PC-3 (cell line): ENCODE measurements around the gene BTBD2. TPM values are rescaled to one million over a fixed set of nuclear protein-coding genes. Genes with fewer than 3 reads are reported as not detected.

Source experiments
- ATAC-seq: fragments of 200-7000 bp; cut with Tn5 transposase; 2 replicates; pipeline ENCODE4 v1.9.1; 2020; ENCODE audit warnings: mild to moderate bottlenecking, moderate library complexity
- BruUV-seq: library from RNA; stranded (reverse); fragments of 400-500 nt; replicated peaks from 2 replicates; lab custom pipeline; 2021; lab: Mats Ljungman, UMichigan
- CTCF ChIA-PET: fragments of 300-600 bp; sonication (Branson Sonifier 250); formaldehyde crosslinking; loops from one replicate; lab custom pipeline; 2022; ENCODE audit warnings: antibody characterized with exemption; lab: Charles Lee
- POLR2A ChIA-PET: fragments of 300-600 bp; sonication (Branson Sonifier 250); formaldehyde crosslinking; loops from one replicate; lab custom pipeline; 2022; ENCODE audit warnings: antibody characterized with exemption; ENCODE audit not compliant: unreplicated experiment; lab: Charles Lee
- DNase-seq: peaks from one replicate; pipeline ENCODE4 v3.0.0-alpha.2; 2015
- H2AFZ ChIP-seq: fragments of 300-600 bp; sonication (generic); 2 replicates; pipeline ENCODE4 v1.6.0; 2016; ENCODE audit warnings: antibody characterized with exemption, low read length
- H3F3A ChIP-seq: fragments of 300-600 bp; sonication (generic); one replicate; pipeline ENCODE4 v1.6.0; 2017; ENCODE audit warnings: antibody characterized with exemption, low read length, control low read depth, mild to moderate bottlenecking; ENCODE audit not compliant: unreplicated experiment
- H3K27ac ChIP-seq: fragments of 300-600 bp; sonication (generic); 2 replicates; pipeline ENCODE4 v1.5.1; 2016; ENCODE audit warnings: mild to moderate bottlenecking, low read length
- H3K27me3 ChIP-seq: fragments of 300-600 bp; sonication (generic); 2 replicates; pipeline ENCODE4 v1.6.1; 2016; ENCODE audit warnings: low read length, mixed read lengths
- H3K36me3 ChIP-seq: fragments of 300-600 bp; sonication (generic); 2 replicates; pipeline ENCODE4 v1.6.1; 2016; ENCODE audit warnings: low read depth, mixed run types, low read length, mixed read lengths
- H3K4me1 ChIP-seq: fragments of 300-600 bp; sonication (generic); 2 replicates; pipeline ENCODE4 v1.5.1; 2016; ENCODE audit warnings: low read length; ENCODE audit not compliant: insufficient read depth
- H3K4me2 ChIP-seq: fragments of 300-600 bp; sonication (generic); 2 replicates; pipeline ENCODE4 v1.6.0; 2016; ENCODE audit warnings: low read length
- H3K4me3 ChIP-seq: fragments of 300-600 bp; sonication (generic); 2 replicates; pipeline ENCODE4 v1.5.1; 2016; ENCODE audit warnings: mild to moderate bottlenecking, low read length, mixed read lengths
- H3K79me2 ChIP-seq: fragments of 300-600 bp; sonication (generic); 2 replicates; pipeline ENCODE4 v1.6.1; 2017; ENCODE audit warnings: low read length, mixed read lengths
- H3K9ac ChIP-seq: fragments of 300-600 bp; sonication (generic); 2 replicates; pipeline ENCODE4 v1.6.0; 2016; ENCODE audit warnings: mild to moderate bottlenecking, low read length
- H3K9me2 ChIP-seq: fragments of 300-600 bp; sonication (generic); replicated peaks from 2 replicates; pipeline ENCODE4 v1.6.1; 2016; ENCODE audit warnings: mixed run types, low read length, mixed read lengths
- H3K9me3 ChIP-seq: fragments of 300-600 bp; sonication (generic); 2 replicates; pipeline ENCODE4 v1.6.1; 2016; ENCODE audit warnings: low read length, mixed read lengths
- H4K20me1 ChIP-seq: fragments of 300-600 bp; sonication (generic); 2 replicates; pipeline ENCODE4 v1.6.1; 2016; ENCODE audit warnings: low read length, mixed read lengths
- EZH2 ChIP-seq: fragments of 300-600 bp; sonication (generic); IDR thresholded peaks from one replicate; pipeline ENCODE4 v1.6.1; 2017; ENCODE audit warnings: antibody characterized with exemption, mild to moderate bottlenecking, low read length; ENCODE audit not compliant: unreplicated experiment
- EZH2phosphoT487 ChIP-seq: fragments of 300-600 bp; sonication (generic); IDR thresholded peaks from 2 replicates; pipeline ENCODE4 v1.6.1; 2018; ENCODE audit warnings: mild to moderate bottlenecking, antibody characterized with exemption, low read length, borderline replicate concordance
- intact Hi-C: fragments of 100-400 bp; cut with micrococcal nuclease; formaldehyde crosslinking; loops from 2 replicates; pipeline ENCODE4 v1.9.0; 2023
- total RNA-seq: library from RNA; depleted of rRNA; stranded (reverse); fragments of >200 nt; gene quantifications from 2 replicates; pipeline ENCODE4 v1.2.3, GENCODE V29; 2014
- TF ChIP-seq, protein P1 (sequence below): fragments of 300-600 bp; sonication (generic); conservative IDR thresholded peaks from 2 replicates; pipeline ENCODE4 v1.5.1; 2017; ENCODE audit warnings: antibody characterized with exemption, low read depth, mild to moderate bottlenecking, low read length

Gene BTBD2
- total RNA-seq, 1 experiment from 2014 or later: 72.0 TPM

DNA sequence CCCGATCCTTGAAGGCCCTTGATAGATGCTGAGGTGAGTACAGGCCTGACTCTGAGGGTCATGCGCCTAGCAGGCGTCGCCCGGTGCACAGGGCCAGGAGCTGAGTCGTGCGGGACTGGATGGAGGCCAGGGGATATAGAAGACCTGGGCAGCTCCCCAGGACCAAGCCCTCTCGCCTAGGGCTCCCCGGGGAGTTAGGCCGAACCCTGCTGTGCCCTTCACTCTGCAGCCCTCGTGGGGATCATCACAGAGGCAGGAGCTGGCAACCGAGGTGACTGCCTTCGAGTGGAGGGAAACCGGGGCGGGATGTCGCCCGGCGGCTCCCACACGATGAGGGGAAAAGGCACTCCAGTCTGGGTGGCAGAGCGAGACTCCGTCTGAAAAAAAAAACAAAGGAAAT, 62.9 kb downstream of the BTBD2 start:
- Histone ChIP-seq H3K36me3 (no peaks in the 10 kb centered on the region), H3K27me3 (no peaks in the 10 kb centered on the region), H3K79me2 (peaks cover 66% of the 10 kb centered on the region), H3K27ac (no peak overlapping the region), H3K4me3 (no peak overlapping the region), H3F3A (no peaks in the 10 kb centered on the region), H2AFZ (no peak overlapping the region), H3K4me1 (no peaks in the 10 kb centered on the region), H3K9me3 (no peaks in the 10 kb centered on the region), H3K4me2 (no peak overlapping the region), H4K20me1 (no peaks in the 10 kb centered on the region), H3K9ac (no peak overlapping the region), H3K9me2 (no peaks in the 10 kb centered on the region)
- no peak for DNase-seq
- TF ChIP-seq, protein P1, sequence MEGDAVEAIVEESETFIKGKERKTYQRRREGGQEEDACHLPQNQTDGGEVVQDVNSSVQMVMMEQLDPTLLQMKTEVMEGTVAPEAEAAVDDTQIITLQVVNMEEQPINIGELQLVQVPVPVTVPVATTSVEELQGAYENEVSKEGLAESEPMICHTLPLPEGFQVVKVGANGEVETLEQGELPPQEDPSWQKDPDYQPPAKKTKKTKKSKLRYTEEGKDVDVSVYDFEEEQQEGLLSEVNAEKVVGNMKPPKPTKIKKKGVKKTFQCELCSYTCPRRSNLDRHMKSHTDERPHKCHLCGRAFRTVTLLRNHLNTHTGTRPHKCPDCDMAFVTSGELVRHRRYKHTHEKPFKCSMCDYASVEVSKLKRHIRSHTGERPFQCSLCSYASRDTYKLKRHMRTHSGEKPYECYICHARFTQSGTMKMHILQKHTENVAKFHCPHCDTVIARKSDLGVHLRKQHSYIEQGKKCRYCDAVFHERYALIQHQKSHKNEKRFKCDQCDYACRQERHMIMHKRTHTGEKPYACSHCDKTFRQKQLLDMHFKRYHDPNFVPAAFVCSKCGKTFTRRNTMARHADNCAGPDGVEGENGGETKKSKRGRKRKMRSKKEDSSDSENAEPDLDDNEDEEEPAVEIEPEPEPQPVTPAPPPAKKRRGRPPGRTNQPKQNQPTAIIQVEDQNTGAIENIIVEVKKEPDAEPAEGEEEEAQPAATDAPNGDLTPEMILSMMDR: no peak
- no peak for TF ChIP-seq EZH2
- no peak for TF ChIP-seq EZH2phosphoT487
- intact Hi-C loops: no loop called here
- ChIA-PET POLR2A (no interaction called here), CTCF (no interaction called here)
- BruUV-seq: no TSS peak
- no peak for ATAC-seq

DNA sequence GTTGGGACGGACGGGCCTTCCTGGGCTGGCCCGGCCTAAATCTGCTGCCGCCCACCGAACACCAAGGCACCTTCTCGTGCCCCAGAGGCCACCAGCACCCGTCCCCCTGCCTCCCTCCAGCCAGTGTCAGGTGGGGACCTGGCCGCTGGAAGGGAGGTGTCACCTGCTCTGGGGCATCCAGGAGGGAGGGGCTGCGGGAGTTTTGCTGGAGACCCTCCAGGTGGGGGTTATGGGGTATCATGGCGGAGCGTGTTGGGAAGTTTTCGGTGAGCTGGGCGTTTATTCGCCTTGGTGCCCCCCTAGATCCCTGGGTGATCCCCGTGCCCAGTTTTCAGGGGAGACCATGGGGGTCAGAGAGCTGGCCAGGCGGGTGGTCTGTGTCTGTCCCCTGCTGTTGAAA, 64.9 kb downstream of the BTBD2 start:
- CTCF ChIA-PET: no interaction called here
- Histone ChIP-seq H3K4me1 (no peaks in the 10 kb centered on the region), H3K79me2 (peaks cover 72% of the 10 kb centered on the region), H3K9ac (no peak overlapping the region), H3K36me3 (no peaks in the 10 kb centered on the region), H2AFZ (no peak overlapping the region), H3K9me3 (no peaks in the 10 kb centered on the region), H4K20me1 (no peaks in the 10 kb centered on the region), H3K4me2 (no peak overlapping the region), H3K27me3 (no peaks in the 10 kb centered on the region), H3K4me3 (no peak overlapping the region), H3F3A (no peaks in the 10 kb centered on the region), H3K27ac (no peak overlapping the region), H3K9me2 (no peaks in the 10 kb centered on the region)
- intact Hi-C loops: no loop called here
- ATAC-seq (no peak), DNase-seq (no peak)
- TF ChIP-seq EZH2phosphoT487 (no peak), EZH2 (no peak)
- TF ChIP-seq, protein P1: no peak
- POLR2A ChIA-PET: no interaction called here
- no TSS peak for BruUV-seq

DNA sequence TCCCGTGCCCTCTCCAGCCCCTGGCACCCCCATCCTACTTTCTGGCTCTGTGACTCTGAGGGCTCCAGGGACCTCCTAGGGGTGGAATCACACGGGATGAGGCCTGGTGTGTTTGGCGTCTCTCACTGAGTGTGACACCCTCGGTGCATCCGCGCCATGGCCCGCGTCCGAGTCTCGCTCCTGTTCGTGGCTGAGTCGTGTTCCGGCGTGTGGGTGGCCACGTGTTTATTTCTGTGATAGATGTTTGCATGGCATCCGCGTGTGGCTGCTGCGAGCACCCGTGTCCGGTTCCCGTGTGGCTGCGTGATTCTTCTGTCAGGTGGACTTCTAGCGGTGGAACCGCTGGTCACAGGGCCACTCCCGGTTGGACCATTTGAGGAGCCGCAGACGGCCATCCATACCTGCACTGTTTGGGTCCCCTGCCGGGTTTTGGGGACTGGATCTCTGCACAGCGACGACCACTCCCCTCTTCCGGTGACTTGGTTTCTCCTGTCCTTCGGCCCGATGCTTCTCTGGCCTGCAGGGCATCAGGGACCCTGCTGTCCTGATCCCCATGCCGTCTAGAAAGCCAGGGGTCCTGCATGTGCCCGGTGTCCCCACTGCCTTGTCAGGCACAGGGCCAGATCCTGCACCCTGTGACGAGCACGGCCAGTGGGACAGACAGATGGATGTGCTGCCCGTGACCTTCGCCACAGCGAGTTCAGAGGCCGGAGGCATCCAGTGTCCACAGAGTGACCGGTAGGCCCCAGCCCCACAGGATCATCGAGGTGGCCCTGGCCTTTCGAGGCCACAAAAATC, 66.0 kb downstream of the BTBD2 start:
- H3K4me1 ChIP-seq: no peaks in the 10 kb centered on the region
- no peaks in the 10 kb centered on the region for H3K27me3 ChIP-seq
- no peaks in the 10 kb centered on the region for H3K36me3 ChIP-seq
- H3K9me3 ChIP-seq: no peaks in the 10 kb centered on the region
- H3K4me2 ChIP-seq: no peak overlapping the region
- ATAC-seq (no peak), DNase-seq (no peak)
- no peak overlapping the region for H3K4me3 ChIP-seq
- intact Hi-C loops: no loop called here
- no peaks in the 10 kb centered on the region for H3F3A ChIP-seq
- no peak overlapping the region for H2AFZ ChIP-seq
- peaks cover 77% of the 10 kb centered on the region for H3K79me2 ChIP-seq
- BruUV-seq: no TSS peak
- no peaks in the 10 kb centered on the region for H4K20me1 ChIP-seq
- ChIA-PET CTCF (no interaction called here), POLR2A (no interaction called here)
- H3K27ac ChIP-seq: no peak overlapping the region
- no peaks in the 10 kb centered on the region for H3K9me2 ChIP-seq
- TF ChIP-seq, protein P1: no peak
- TF ChIP-seq EZH2: no peak
- no peak overlapping the region for H3K9ac ChIP-seq
